Mesenchymal stem cell (in vitro differentiated cells and primary cell): ENCODE results near the gene COQ8B. TPM values are rescaled to one million over a fixed set of nuclear protein-coding genes. Genes with fewer than 3 reads are reported as not detected.
"Not testable (repeated sequence)": the region's sequence is repeated elsewhere in the genome, so short reads cannot be mapped to it uniquely, and the experiment has no call there.

ENCODE experiments used
- DNase-seq: peaks from one replicate; pipeline ENCODE4 v3.0.0-alpha.2; 2013
- H2AFZ ChIP-seq: one replicate; pipeline ENCODE4 v1.6.1; 2013; ENCODE audit warnings: low read depth, mild to moderate bottlenecking, control low read depth, inconsistent platforms, low read length, moderate library complexity
- H2AK5ac ChIP-seq: 2 replicates; pipeline ENCODE4 v1.6.1; 2013; ENCODE audit warnings: low read length, moderate library complexity, mild to moderate bottlenecking, inconsistent platforms; ENCODE audit not compliant: severe bottlenecking
- H2BK120ac ChIP-seq: one replicate; pipeline ENCODE4 v1.6.1; 2013; ENCODE audit warnings: low read depth, mild to moderate bottlenecking, inconsistent platforms, low read length, moderate library complexity
- H2BK12ac ChIP-seq, 2 experiments: one replicate each; pipeline ENCODE4 v1.6.1; 2013; ENCODE audit warnings: inconsistent platforms in 2 of 2, low read length in 2 of 2, mild to moderate bottlenecking in 2 of 2, moderate library complexity in 2 of 2, control low read depth in 1 of 2
- H2BK15ac ChIP-seq: one replicate; pipeline ENCODE4 v1.6.1; 2013; ENCODE audit warnings: mild to moderate bottlenecking, low read depth, inconsistent platforms; ENCODE audit not compliant: poor library complexity, severe bottlenecking
- H2BK5ac ChIP-seq: 2 replicates; pipeline ENCODE4 v1.6.1; 2013; ENCODE audit warnings: low read depth, mild to moderate bottlenecking, low read length, control low read depth, inconsistent platforms; ENCODE audit not compliant: poor library complexity, severe bottlenecking
- H3K14ac ChIP-seq, 2 experiments: one replicate each; pipeline ENCODE4 v1.6.1; 2013; ENCODE audit warnings: inconsistent platforms in 2 of 2, low read length in 2 of 2, control low read depth in 1 of 2, mild to moderate bottlenecking in 1 of 2, moderate library complexity in 1 of 2
- H3K18ac ChIP-seq, 2 experiments: one replicate each; pipeline ENCODE4 v1.6.1; 2013; ENCODE audit warnings: inconsistent platforms in 2 of 2, low read length in 2 of 2, control low read depth in 1 of 2, low read depth in 1 of 2, mild to moderate bottlenecking in 1 of 2
- H3K23ac ChIP-seq, 2 experiments: one replicate each; pipeline ENCODE4 v1.6.1; 2013; ENCODE audit warnings: inconsistent platforms in 2 of 2, low read length in 2 of 2, mild to moderate bottlenecking in 2 of 2, moderate library complexity in 2 of 2, control low read depth in 1 of 2
- H3K27ac ChIP-seq: 2 replicates; pipeline ENCODE4 v1.5.1; 2013; ENCODE audit warnings: mild to moderate bottlenecking, moderate library complexity, low read length, control low read depth, inconsistent platforms; ENCODE audit not compliant: poor library complexity, severe bottlenecking
- H3K27me3 ChIP-seq, 2 experiments: 2 replicates each; pipeline versions ENCODE4 v1.6.1 to v1.7.0; 2013; ENCODE audit warnings: low read length in 2 of 2, mild to moderate bottlenecking in 2 of 2, moderate library complexity in 2 of 2, control low read depth in 1 of 2, inconsistent platforms in 1 of 2; ENCODE audit not compliant: control insufficient read depth in 1 of 2, insufficient read depth in 1 of 2
- H3K36me3 ChIP-seq, 2 experiments: 2 replicates each; pipeline versions ENCODE4 v1.6.1 to v1.7.0; 2013; ENCODE audit warnings: low read length in 2 of 2, control low read depth in 1 of 2, inconsistent platforms in 1 of 2, low read depth in 1 of 2, mild to moderate bottlenecking in 1 of 2; ENCODE audit not compliant: insufficient read depth in 2 of 2, control insufficient read depth in 1 of 2
- H3K4ac ChIP-seq, 2 experiments: one replicate each; pipeline ENCODE4 v1.6.1; 2013; ENCODE audit warnings: inconsistent platforms in 2 of 2, low read length in 2 of 2, mild to moderate bottlenecking in 2 of 2, moderate library complexity in 2 of 2, control low read depth in 1 of 2, low read depth in 1 of 2
- H3K4me1 ChIP-seq: 2 replicates; pipeline ENCODE4 v1.6.1; 2013; ENCODE audit warnings: low read depth, low read length, control low read depth; ENCODE audit not compliant: control insufficient read depth, insufficient read depth
- H3K4me2 ChIP-seq: 2 replicates; pipeline ENCODE4 v1.6.1; 2013; ENCODE audit warnings: low read length, mild to moderate bottlenecking, inconsistent platforms; ENCODE audit not compliant: poor library complexity, severe bottlenecking
- H3K4me3 ChIP-seq, 2 experiments: 2 replicates each; pipeline versions ENCODE4 v1.5.1 to v1.7.0; 2013; ENCODE audit warnings: low read length in 2 of 2, mild to moderate bottlenecking in 2 of 2, control low read depth in 1 of 2, low read depth in 1 of 2; ENCODE audit not compliant: insufficient read depth in 1 of 2
- H3K79me1 ChIP-seq: replicated peaks from 2 replicates; pipeline ENCODE4 v1.6.1; 2013; ENCODE audit warnings: mild to moderate bottlenecking, control low read depth, low read length, inconsistent platforms; ENCODE audit not compliant: poor library complexity, severe bottlenecking
- H3K9ac ChIP-seq: 2 replicates; pipeline ENCODE4 v1.7.0; 2013; ENCODE audit warnings: mild to moderate bottlenecking, low read length, moderate library complexity
- H3K9me3 ChIP-seq: 2 replicates; pipeline ENCODE4 v1.7.0; 2013; ENCODE audit warnings: mild to moderate bottlenecking, low read length; ENCODE audit not compliant: control insufficient read depth
- H4K8ac ChIP-seq: one replicate; pipeline ENCODE4 v1.6.1; 2013; ENCODE audit warnings: inconsistent platforms, mild to moderate bottlenecking, low read length, moderate library complexity
- H4K91ac ChIP-seq: one replicate; pipeline ENCODE4 v1.6.1; 2013; ENCODE audit warnings: mild to moderate bottlenecking, low read length, inconsistent platforms
- WGBS: methylation state at CpG from one replicate; pipeline ENCODE4 v1.1.7; 2013; ENCODE audit warnings: mixed read lengths; 5-methylcytosine and 5-hydroxymethylcytosine counted together
- polyA plus RNA-seq, 2 experiments: library from polyadenylated mRNA; stranded (reverse); fragments of 200-250 nt; gene quantifications; one replicate each; pipeline ENCODE4 v1.2.3, GENCODE V29; 2013

COQ8B gene
- 12.5 TPM for polyA plus RNA-seq (2013, experiment 1 of 2)
- polyA plus RNA-seq (2013, experiment 2 of 2), result 12.4 TPM

DNA sequence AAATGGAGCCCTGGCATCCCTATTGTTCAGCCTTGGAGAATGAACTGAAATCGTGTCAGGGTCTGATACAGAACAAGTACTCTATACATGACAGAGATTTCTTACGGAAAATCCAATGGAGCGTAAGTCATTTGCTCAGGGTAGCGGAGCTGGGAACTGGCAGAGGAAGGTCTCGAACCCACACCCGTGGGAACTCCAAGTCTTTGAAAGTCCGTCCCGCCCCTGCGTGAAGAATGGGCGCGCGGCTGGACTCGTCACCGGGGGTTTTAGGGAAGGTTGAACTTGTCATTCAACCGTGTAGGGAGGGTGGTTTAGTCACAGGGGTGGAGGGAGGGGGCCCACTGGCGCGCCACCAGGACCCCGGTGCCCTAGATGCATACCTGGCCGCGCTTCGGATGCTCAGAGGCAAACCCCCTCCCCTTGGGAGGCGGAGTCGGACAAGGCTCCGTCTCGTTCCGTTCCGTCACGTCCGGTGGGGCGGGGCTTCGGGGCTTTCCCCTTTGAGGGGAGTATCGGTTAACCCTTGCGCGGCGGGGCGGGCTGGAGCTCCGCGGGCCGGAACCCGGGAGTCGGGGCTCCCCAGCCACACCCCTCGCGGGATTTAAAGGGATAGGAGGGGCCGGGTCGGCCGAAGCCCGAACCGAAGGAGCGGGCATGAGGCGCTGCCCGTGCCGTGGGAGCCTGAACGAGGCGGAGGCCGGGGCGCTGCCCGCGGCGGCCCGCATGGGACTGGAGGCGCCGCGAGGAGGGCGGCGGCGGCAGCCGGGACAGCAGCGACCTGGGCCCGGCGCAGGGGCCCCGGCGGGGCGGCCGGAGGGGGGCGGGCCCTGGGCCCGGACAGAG is at the start of gene COQ8B, which contains the start of gene ITPKC:
COQ8B (minus strand) TSS at position 405 of the 843 bp plus-strand sequence. CDS start 2,254 bp downstream, outside the sequence.
ITPKC (plus strand) TSS at position 631 of the 843 bp plus-strand sequence; CDS start at position 655, 24 bp downstream.
- Histone ChIP-seq H2BK120ac (peak within 1 kb of the TSS; percentile 37), H3K9me3 (no peaks in the 10 kb centered on the region), H3K14ac (peak within 1 kb of the TSS in 1 of 2 experiments; percentile 97), H3K4me2 (peak within 1 kb of the TSS; percentile 90), H2AK5ac (peak within 1 kb of the TSS; percentile 96), H3K4me3 (peak within 1 kb of the TSS; percentile 75 to 98), H3K27ac (peak within 1 kb of the TSS; percentile 95), H3K18ac (peak within 1 kb of the TSS; percentile 89 to 96), H3K79me1 (peaks cover 9% of the 10 kb centered on the region), H2BK5ac (peak within 1 kb of the TSS; percentile 85), H3K36me3 (peaks cover 7 to 11% of the 10 kb centered on the region in 2 experiments), H2BK12ac (peak within 1 kb of the TSS; percentile 18 to 82), H3K4ac (peak within 1 kb of the TSS; percentile 70 to 92), H4K8ac (peak within 1 kb of the TSS; percentile 54), H2AFZ (peak within 1 kb of the TSS; percentile 37), H3K23ac (peak within 1 kb of the TSS; percentile 14 to 67), H3K27me3 (no peaks in the 10 kb centered on the region), H4K91ac (peak within 1 kb of the TSS; percentile 79), H3K4me1 (peaks cover 27% of the 10 kb centered on the region), H3K9ac (peak within 1 kb of the TSS; percentile 98), H2BK15ac (peak within 1 kb of the TSS; percentile 92)
- peak; percentile 98 for DNase-seq
- under 1% methylated on average over 76 of the region's 76 CpGs for WGBS

DNA sequence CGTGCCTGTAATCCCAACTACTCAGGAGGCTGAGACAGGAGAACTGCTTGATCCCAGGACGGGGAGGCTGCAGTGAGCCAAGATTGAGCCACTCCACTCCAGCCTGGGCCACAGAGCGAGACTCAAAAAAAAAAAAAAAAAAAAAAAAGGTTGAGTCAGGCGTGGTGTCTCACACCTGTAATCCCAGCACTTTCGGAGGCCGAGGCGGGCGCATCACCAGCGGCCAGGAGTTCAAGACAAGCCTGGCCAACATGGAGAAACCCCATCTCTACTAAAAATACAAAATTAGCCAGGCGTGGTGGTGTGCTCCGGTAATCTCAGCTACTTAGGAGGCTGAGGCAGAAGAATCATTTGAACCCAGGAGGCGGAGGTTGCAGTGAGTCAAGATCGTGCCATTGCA is 49.7 kb upstream of the COQ8B start:
- not testable (repeated sequence) for H2BK12ac ChIP-seq, H3K18ac ChIP-seq, H3K9me3 ChIP-seq, H3K4me3 ChIP-seq, H3K27me3 ChIP-seq, H3K9ac ChIP-seq, H2BK120ac ChIP-seq, H3K4ac ChIP-seq, H2AFZ ChIP-seq, H2BK5ac ChIP-seq, H4K91ac ChIP-seq, H2AK5ac ChIP-seq, H3K23ac ChIP-seq, H2BK15ac ChIP-seq, H4K8ac ChIP-seq, H3K27ac ChIP-seq, H3K4me2 ChIP-seq, H3K14ac ChIP-seq, DNase-seq
- H3K36me3 ChIP-seq, result peaks cover 54 to 66% of the 10 kb centered on the region in 2 experiments
- WGBS, result 95% methylated on average over 13 of the region's 13 CpGs
- peaks cover 19% of the 10 kb centered on the region for H3K4me1 ChIP-seq
- peaks cover 25% of the 10 kb centered on the region for H3K79me1 ChIP-seq

DNA sequence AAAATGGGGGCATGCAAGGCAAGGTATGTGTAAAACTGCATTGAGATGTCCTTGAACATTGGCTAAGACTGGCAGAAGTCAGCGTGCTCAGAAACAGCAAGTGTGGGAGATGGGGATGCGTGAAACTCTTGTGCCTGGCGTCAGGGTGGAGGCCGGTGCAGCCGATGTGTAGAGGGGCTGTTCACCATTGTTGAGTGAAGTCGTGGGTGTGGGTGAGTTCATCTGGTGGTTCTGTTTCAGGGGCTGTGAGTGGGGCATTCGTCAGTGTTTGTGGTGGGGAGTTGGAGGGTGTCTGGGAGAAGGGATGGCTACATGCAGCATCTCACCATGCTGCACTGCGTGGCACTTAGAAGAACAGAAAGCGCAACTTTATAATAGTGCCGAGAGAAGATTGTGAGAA is 47.3 kb upstream of the COQ8B start:
- peaks cover 19% of the 10 kb centered on the region for H3K4me1 ChIP-seq
- H2BK12ac ChIP-seq, result no peak overlapping the region
- H2AFZ ChIP-seq, result no peak overlapping the region
- no peak overlapping the region for H3K23ac ChIP-seq
- 93% methylated on average over 10 of the region's 10 CpGs for WGBS
- H4K91ac ChIP-seq, result peak overlapping the region; percentile 84
- no peak overlapping the region for H4K8ac ChIP-seq
- no peak for DNase-seq
- H3K9me3 ChIP-seq, result no peaks in the 10 kb centered on the region
- H3K4ac ChIP-seq, result peak overlapping the region in 1 of 2 experiments; percentile 70
- H3K27me3 ChIP-seq, result no peaks in the 10 kb centered on the region
- H3K27ac ChIP-seq, result no peak overlapping the region
- peaks cover 77 to 82% of the 10 kb centered on the region in 2 experiments for H3K36me3 ChIP-seq
- H3K9ac ChIP-seq, result no peak overlapping the region
- H3K4me3 ChIP-seq, result no peak overlapping the region
- H3K14ac ChIP-seq, result no peak overlapping the region
- no peak overlapping the region for H3K18ac ChIP-seq
- no peak overlapping the region for H3K4me2 ChIP-seq
- no peak overlapping the region for H2BK15ac ChIP-seq
- H2AK5ac ChIP-seq, result no peak overlapping the region
- H2BK120ac ChIP-seq, result no peak overlapping the region
- no peak overlapping the region for H2BK5ac ChIP-seq
- peaks cover 35% of the 10 kb centered on the region for H3K79me1 ChIP-seq

DNA sequence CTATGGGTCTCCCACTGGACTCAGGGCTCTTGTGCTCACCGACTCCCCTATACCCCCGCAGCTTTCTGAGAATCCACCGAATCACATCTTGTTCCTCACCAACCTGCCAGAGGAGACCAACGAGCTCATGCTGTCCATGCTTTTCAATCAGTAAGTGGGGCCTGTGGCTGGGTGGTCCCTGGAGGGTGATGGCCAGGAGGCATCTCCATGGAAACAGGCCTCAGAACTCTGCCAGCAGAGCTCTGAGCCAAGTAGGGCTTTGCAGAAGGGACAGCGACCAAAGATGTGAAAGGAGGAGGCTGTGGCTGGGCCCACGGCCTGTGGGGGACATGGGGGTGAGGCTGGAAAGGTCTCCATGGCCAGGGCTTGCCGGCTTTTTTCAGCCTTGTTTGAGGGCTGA is 46.8 kb upstream of the COQ8B start:
- Histone ChIP-seq H3K27me3 (no peaks in the 10 kb centered on the region), H3K27ac (no peak overlapping the region), H2BK120ac (no peak overlapping the region), H2BK12ac (no peak overlapping the region), H3K23ac (no peak overlapping the region), H3K9ac (no peak overlapping the region), H3K9me3 (no peaks in the 10 kb centered on the region), H3K36me3 (peaks cover 79 to 84% of the 10 kb centered on the region in 2 experiments), H2AK5ac (peak overlapping the region; percentile 23), H3K4ac (no peak overlapping the region), H3K18ac (no peak overlapping the region), H3K79me1 (peaks cover 35% of the 10 kb centered on the region), H2AFZ (no peak overlapping the region), H4K8ac (no peak overlapping the region), H3K4me2 (no peak overlapping the region), H2BK15ac (no peak overlapping the region), H2BK5ac (no peak overlapping the region), H3K14ac (no peak overlapping the region), H3K4me3 (no peak overlapping the region), H4K91ac (no peak overlapping the region), H3K4me1 (peaks cover 19% of the 10 kb centered on the region)
- DNase-seq, result no peak
- WGBS, result 95% methylated on average over 7 of the region's 7 CpGs
